ENCODE data around the gene KDM3A.
A peak's percentile ranks its signal among the peaks of the same experiment; 100 is the strongest.

Gene KDM3A

DNA sequence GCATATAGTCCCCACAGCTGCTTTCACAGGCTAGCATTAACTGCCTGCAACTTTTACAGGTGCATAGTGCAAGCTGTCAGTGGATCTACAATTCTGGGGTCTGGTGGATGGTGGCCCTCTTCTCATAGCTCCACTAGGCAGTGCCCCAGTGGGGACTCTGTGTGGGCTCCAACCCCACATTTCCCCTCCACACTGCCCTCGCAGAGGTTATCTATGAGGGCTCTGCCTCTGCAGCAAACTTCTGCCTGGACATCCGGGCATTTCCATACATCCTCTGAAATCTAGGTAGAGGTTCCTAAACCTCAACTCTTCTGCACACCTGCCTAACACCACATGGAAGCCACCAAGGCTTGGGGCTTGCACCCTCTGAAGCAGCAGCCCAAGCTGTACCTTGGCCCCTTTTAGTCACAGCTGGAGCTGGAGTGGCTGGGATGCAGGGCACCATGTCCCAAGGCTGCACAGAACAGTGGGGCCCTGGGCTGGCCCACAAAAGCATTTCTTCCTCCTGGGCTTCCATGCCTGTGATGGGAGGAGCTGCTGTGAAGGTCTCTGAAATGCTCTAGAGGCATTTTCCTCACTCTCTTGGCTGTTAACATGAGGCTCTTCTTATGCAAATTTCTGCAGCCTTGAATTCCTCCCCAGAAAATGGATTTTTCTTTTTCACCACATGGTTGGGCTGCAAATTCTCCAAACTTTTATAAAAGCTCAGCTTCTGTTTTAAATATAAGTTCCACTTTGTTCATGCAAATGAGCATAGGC, 59.3 kb downstream of the KDM3A start:
- peak; percentile 24 to 26 for DNase-seq
- TF ChIP-seq POLR2A (IDR thresholded peaks at IDR 0.05; ENCODE audit: low read length) (no peak), GATA1 (IDR thresholded peaks at IDR 0.05; ENCODE audit: low read depth, low read length) (no peak)

DNA sequence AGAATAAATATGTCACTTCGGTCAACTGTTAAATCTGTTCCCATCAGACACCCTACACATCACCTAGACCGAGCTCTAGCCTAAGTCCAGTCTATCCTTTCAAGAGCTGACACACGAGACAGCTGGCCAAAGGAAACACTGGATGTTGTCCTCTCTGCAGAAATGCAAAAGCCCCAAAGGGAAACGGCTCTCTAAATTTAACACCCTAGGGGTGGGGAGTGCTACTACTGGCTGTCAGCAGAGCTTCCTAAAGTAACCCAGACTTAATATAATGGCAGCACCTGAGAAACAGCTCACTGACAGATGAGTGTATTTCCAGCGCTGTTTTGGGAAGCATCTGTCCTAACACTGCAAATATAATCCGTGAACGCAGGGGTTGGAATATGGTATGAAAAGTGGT, 66.4 kb downstream of the KDM3A start:
- TF ChIP-seq POLR2A (IDR thresholded peaks at IDR 0.05; ENCODE audit: low read length) = no peak
- TF ChIP-seq GATA1 (IDR thresholded peaks at IDR 0.05; ENCODE audit: low read depth, low read length) = no peak
- DNase-seq = no peak

DNA sequence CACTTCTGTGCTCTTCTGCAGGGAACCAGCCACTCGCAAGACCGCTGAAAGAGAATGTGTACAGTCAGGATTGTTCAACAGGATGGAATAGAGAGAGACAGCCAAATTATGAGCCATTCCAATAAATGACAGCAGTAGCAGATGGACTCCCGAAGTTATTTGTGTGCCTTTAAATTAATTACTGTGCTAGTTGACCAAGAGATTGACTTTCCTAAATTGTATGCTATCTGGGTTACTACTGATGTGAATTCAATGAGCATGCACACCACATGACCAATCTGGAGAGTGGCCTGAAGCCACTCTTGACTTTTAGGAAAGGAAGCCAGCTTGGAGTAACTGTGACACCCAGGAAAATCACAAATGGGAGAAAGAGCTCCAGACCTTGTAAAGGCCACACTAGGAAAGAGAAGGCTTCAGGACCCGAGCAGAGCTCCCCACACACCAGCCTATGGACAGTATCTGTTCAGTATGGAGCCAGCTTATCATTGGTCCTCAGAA, 69.3 kb downstream of the KDM3A start:
- TF ChIP-seq GATA1 (IDR thresholded peaks at IDR 0.05; ENCODE audit: low read depth, low read length) (no peak), POLR2A (IDR thresholded peaks at IDR 0.05; ENCODE audit: low read length) (no peak)
- no peak for DNase-seq

DNA sequence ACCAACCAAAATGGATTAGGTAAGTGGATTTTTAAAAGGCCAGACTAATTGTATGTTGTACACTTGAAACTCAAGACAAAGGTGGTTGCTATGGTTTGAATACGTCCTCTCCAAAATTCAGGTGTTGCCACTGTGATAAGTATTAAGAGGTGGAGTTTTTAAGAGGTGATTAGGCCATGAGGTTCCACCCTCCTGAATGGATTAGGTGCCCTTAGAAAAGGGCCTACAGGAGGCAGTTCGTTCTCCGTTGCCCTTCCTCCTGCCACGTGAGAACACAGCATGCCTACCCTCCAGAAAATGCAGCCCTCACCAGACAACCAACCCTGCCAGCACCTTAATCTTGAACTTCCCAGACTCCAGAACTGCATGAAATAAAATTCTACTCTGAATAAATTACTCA, 70.9 kb downstream of the KDM3A start:
- DNase-seq = no peak
- TF ChIP-seq POLR2A (IDR thresholded peaks at IDR 0.05; ENCODE audit: low read length) = no peak
- TF ChIP-seq GATA1 (IDR thresholded peaks at IDR 0.05; ENCODE audit: low read depth, low read length) = no peak

DNA sequence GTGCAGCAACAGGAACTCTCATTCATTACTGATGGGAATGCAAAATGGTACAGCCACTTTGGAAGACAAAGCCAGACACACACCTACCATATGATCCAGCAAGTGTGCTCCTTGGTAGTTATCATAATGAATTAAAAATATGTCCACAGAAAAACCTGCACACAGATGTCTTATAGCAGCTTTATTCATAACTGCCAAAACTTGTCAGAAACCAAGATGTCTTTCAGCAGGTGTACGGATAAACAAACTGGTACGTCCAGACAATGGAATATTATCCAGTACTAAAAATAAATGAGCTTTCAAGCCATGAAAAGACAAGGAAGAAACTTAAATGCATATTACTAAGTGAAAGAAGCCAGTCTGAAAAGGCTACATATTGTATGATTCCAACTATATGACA, 71.7 kb downstream of the KDM3A start:
- no peak for DNase-seq
- TF ChIP-seq POLR2A (IDR thresholded peaks at IDR 0.05; ENCODE audit: low read length) (no peak), GATA1 (IDR thresholded peaks at IDR 0.05; ENCODE audit: low read depth, low read length) (no peak)

DNA sequence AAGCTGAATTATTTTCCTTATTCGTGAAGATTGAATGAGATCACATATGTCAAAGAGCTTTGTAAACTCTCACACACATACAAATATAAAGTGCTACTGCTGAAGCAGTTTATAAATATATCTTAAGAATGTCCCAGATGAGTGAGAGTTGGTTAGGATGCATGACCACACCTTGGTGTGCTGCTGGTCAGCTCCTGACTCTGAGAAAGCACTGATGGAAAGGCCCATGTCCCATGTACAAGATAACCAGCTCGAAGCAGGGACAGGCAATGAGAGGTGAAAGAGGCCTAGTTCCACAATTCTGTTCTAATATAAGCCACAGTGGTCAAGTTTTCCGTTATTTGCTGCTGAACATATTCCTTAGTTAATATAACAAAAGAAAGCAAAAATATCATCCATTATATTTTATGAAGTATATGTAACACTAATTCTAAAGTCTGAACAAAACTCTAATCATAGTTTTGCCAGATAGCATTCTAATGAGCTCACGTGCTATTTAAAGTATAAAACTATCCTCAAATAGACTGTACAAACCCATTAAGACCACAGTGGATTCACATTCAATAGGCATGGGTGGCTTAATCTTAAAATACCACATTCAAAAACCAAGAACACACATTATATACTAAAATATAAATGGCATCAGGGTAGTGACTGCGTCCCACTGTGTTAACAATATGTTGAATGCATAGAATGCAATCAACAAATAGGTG, 72.9 kb downstream of the KDM3A start:
- no peak for DNase-seq

DNA sequence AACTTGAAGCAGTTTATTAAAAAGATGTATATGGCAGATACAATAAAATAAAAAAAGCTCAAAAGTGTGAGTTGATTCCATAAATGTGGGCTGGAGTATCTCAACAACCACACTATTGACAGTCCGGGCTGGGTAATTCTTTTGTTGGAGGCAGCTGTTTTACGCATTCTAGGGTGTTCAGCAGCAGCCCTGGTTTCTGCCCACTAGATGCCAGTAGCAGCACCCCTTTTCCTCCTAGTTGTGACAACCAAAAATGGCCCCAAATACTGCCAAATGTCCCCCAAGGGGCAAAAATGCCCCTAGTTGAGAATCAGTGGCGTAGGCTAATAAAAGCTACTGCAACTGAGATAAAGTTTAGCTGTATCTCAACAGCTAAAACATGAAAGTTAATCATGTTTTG, 77.3 kb downstream of the KDM3A start:
- DNase-seq = peak; percentile 9 to 20
- TF ChIP-seq POLR2A (IDR thresholded peaks at IDR 0.05; ENCODE audit: low read length) (no peak), GATA1 (IDR thresholded peaks at IDR 0.05; ENCODE audit: low read depth, low read length) (no peak)

More for the DNA sequence above, 72.9 kb downstream of the KDM3A start:
- TF ChIP-seq GATA1 (IDR thresholded peaks at IDR 0.05; ENCODE audit: low read depth, low read length) (no peak), POLR2A (IDR thresholded peaks at IDR 0.05; ENCODE audit: low read length) (no peak)

DNA sequence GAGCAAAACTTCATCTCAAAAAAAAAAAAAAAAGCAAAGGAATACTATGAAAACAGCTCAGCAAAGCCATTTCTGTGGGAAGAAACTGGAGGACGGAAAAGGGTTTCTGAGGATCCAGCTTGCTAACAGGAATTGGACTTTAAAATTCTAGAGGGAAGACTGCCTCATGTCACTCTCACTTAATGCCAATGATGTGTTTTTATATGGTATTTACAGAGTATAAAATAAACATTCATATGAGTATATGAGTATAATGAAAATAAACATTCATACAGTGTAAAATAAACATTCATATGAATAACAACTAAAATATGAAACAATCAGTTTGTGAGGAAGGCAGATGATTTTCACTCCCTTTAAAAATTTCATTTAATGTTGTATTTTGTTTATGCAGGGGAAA, 78.2 kb downstream of the KDM3A start:
- TF ChIP-seq GATA1 (IDR thresholded peaks at IDR 0.05; ENCODE audit: low read depth, low read length) (no peak), POLR2A (IDR thresholded peaks at IDR 0.05; ENCODE audit: low read length) (no peak)
- DNase-seq = no peak

DNA sequence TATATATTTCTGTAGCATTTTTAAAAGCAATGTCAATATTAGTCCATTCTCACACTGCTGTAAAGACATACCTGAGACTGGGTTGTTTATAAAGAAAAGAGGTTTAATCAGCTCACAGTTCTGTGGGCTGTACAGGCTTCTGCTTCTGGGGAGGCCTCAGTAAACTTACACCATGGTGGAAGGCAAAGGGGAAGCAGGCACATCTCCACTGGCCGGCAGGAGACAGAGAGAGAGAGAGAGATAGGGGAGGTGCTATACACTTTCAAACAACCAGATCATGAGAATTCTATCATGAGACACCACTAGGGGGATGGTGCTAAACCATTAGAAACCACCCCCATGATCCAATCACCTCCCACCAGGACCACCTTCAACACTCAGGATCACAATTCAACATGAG, 79.0 kb downstream of the KDM3A start:
- DNase-seq = peak; percentile 7 to 23
- TF ChIP-seq GATA1 (IDR thresholded peaks at IDR 0.05; ENCODE audit: low read depth, low read length) (no peak), POLR2A (IDR thresholded peaks at IDR 0.05; ENCODE audit: low read length) (no peak)

DNA sequence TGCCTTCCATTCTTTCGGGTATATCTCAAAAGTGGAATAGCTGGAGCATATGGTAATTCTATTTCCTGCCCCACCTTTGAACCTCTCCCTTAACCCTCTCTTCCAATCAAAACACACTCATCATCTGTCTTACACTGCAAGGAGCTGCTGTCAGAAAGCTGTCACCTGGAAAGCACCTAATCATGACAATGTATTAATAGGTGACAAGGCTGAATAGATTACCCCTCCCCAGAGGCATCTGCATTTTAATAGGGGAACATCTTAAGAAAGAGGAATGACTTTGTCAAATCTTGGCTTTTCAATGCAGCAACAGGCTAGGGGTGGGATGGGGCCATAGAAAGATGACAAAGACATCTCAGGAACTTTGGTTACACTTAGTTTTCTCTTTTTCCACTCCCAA, 80.8 kb downstream of the KDM3A start:
- DNase-seq = no peak
- TF ChIP-seq GATA1 (IDR thresholded peaks at IDR 0.05; ENCODE audit: low read depth, low read length) (no peak), POLR2A (IDR thresholded peaks at IDR 0.05; ENCODE audit: low read length) (no peak)

DNA sequence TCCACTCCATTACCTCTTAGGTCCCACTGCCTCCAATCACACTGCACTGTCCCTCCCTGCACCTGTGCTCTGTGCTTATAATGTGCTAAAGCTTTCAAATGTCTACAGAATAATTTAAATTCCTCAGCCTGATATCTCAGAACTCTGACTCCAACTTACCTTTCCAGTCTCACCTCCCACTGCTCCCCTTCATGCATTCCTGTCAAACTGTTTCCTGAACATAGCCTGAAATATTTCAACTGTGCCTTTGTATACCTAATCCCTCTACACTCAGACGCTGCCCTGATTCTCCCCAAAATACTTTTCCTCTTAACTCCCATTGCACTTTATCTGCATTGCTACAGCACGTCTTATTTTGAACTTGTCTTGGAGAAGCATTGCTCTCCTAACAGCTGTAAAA, 81.5 kb downstream of the KDM3A start:
- no peak for TF ChIP-seq GATA1 (IDR thresholded peaks at IDR 0.05; ENCODE audit: low read depth, low read length)
- no peak for TF ChIP-seq POLR2A (IDR thresholded peaks at IDR 0.05; ENCODE audit: low read length)
- no peak for DNase-seq

DNA sequence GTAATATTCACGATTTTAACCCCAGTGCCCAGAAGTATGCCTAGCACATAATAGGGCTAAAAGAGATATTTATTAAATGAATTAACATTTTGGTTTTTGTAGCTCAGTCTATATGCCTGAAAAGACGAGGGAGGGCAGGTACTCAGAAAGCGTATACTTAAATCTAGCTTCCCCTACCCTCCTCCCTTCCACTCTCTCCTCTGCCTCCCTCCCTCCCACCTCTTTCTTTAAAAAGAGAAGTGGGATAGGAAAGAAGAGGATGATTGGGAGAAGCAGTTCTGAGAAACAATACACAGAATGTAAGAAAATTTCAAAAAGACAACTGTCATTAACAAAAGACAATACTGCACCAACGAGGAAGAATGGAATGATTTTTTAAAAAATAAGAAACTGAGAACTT, 82.3 kb downstream of the KDM3A start:
- no peak for DNase-seq
- no peak for TF ChIP-seq POLR2A (IDR thresholded peaks at IDR 0.05; ENCODE audit: low read length)
- no peak for TF ChIP-seq GATA1 (IDR thresholded peaks at IDR 0.05; ENCODE audit: low read depth, low read length)

DNA sequence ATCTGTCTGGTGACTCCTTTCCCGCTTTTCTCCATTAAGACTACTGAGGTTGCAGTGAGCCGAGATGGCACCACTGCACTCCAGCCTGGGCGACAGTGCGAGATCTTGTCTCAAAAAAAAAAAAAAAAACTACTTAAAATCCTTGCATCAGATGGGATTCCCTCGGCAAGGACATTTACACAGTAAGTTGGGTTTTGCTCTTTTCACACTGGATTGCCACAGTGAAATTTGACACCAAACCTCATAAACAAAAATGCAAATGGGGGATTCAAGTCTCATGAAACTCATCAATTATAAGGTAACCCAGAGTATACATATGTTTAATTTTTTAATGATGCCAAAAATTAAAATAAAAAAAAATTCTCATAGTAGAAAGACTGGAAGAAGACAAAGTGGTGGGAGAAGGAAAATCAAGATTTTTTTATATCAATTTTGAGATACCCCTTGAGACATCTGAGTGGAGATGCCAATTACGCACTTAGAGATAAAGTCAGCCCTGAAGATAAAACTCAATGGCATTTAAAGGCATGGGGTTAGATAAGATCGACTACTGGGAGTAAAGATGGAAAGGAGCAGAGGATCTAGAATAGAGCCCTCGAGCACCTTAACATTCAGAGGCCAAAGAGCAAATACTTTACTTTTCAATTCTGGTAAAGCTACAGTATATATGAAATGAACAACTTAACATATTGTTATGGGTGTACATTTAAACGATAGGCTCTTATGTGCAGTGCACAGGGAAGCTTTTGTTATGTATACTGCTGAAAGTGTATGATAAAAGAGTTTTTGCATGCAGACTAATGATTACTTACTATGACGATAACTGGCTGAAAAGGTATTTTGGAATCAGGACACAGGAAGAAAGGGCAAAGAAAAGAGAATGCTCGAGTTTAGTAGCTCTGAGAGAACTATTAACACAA, 84.5 kb downstream of the KDM3A start:
- no peak for DNase-seq
- TF ChIP-seq POLR2A (IDR thresholded peaks at IDR 0.05; ENCODE audit: low read length) (no peak), GATA1 (IDR thresholded peaks at IDR 0.05; ENCODE audit: low read depth, low read length) (no peak)

DNA sequence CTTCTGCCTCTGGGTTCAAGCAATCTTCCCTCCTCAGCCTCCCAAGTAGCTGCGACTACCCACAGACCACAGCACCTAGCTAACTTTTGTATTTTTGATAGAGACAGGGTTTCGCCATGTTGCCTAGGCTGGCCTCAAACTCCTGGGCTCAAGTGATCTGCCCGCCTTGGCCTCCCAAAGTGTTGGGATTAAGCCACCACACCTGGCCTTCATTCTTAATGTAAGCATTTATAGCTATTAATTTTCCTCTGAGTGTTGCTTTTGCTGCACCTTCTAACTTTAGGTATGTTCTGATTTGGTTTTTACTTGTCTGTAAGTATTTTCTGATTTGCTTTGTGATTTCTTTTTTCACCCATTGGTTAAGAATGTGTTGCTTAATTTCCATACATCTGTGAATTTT, 92.4 kb downstream of the KDM3A start:
- no peak for DNase-seq
- TF ChIP-seq GATA1 (IDR thresholded peaks at IDR 0.05; ENCODE audit: low read depth, low read length) = no peak
- TF ChIP-seq POLR2A (IDR thresholded peaks at IDR 0.05; ENCODE audit: low read length) = no peak
